SH-SY5Y (cell line): ENCODE results near the gene TBX18.

Experiments
- GATA2 ChIP-seq: IDR thresholded peaks from 2 replicates; pipeline ENCODE4 v1.6.1; 2011; ENCODE audit warnings: mild to moderate bottlenecking, low read depth, low read length
- GATA3 ChIP-seq: IDR thresholded peaks from 2 replicates; pipeline ENCODE4 v1.6.1; 2011; ENCODE audit warnings: low read depth, mild to moderate bottlenecking, low read length, moderate library complexity

DNA sequence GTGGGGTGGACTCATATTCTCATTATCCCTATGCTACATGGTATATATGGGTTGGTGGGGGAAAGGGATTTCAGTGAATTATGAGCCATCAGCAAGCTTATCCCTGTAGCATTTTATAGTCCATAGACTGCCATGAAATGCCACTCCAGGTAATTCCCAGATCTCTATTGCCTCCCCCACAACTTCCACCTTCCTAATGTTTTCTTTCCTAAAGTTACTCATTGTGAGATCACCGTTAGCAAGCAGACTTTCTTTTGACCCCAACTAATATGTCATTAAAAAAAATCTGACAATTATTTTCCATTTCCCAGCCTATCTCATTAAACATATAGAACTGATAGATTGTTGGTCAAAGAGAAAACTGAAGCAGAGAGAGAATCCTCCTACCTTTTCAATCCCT lies 40.7 kb upstream of the TBX18 start:
- TF ChIP-seq GATA2: no peak
- no peak for TF ChIP-seq GATA3
